ENCODE data around the gene SMIM30.
A peak's percentile ranks its signal among the peaks of the same experiment; 100 is the strongest.
"Not testable (repeated sequence)": the region's sequence is repeated elsewhere in the genome, so short reads cannot be mapped to it uniquely, and the experiment has no call there.

SMIM30 gene, protein sequence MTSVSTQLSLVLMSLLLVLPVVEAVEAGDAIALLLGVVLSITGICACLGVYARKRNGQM

DNA sequence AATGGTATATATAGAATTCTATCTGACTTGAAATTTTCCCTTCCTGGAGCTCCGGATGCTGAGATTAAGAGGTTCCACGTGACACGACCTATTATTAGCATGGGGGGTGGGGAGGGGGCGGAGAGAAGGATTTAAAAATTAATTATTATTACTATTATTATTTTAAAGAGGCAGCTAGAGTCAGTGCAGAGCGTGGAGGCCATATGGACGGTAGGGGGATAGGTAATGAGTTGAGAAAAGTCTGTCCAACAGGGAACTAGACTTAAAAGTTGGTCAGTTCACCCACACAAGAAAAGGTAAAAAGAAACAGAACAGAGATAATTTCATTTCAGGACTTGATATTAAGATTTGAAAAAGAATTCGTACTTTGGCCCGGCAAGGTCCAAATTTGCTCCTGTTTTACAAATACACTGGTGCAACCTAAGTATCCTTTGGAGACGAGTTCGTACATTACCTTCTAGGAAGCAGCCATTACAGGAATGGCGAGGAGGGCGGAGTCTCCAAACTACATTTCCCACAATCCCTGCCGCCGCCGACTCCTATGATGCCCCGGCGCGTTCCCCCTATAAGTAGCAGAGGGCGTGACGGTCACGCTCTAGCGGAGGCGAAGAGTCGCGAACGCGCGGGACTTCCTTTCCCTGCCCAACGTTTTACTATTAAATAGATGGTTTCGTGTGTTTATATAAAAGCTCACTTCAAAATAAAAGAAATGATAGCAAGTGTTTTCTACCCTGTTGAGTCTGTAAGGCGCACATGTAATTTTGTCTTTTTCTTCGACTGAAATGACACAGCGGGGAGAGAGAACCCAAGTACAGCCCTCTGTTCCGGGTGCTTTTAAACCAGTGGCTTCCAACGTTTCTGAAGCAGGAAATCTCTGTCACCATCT lies at the start of gene SMIM30:
Gene SMIM30 (minus strand): TSS at position 481 of the 886 bp plus-strand sequence. CDS start 976 bp downstream, outside the sequence.
- DNase-seq (ENCODE audit: low read depth in 2 of 2): peak; percentile 69 to 81

DNA sequence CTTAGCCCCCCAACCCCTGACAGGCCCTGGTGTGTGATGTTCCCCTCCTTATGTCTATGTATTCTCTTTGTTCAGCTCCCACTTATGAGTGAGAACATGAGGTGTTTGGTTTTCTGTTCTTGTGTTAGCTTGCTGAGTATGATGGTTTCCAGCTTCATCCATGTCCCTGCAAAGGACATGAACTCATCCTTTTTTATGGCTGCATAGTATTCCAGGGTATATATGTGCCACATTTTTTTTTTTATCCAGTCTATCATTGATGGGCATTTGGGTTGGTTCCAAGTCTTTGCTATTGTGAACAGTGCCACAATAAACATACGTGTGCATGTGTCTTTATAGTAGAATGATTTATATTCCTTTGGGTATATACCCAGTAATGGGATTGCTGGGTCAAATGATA lies 47.8 kb upstream of the SMIM30 start:
- not testable (repeated sequence) for DNase-seq (ENCODE audit: low read depth in 2 of 2)

DNA sequence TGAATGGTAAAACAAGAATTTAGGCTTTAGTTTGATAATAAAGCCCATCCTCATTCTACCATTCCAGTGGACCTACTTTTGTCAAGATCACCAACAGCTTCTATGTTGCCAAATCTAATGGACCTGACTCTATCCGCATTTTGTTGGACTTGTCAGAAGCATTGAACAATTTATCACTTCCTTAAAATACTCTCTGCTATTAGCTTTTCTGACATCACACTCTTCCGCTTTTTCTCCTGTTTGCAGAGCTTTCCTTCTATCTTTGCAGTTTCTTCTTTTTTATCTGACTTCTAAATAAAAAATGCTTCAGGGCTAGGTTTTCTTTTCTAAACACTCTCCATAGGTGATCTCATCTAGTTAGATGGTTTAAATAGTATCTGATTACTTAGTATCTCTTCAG lies 42.7 kb upstream of the SMIM30 start:
- DNase-seq (ENCODE audit: low read depth in 2 of 2): no peak

- DNase-seq (ENCODE audit: low read depth in 2 of 2): no peak
These were observed 41.5 kb upstream of the SMIM30 start for GRCh38 chr7:113159746-113160339.

- DNase-seq (ENCODE audit: low read depth in 2 of 2): no peak
These were observed 40.4 kb upstream of the SMIM30 start for GRCh38 chr7:113158756-113159155.

GRCh38 chr7:113154117-113154516 lies 35.8 kb upstream of the SMIM30 start:
- no peak for DNase-seq (ENCODE audit: low read depth in 2 of 2)

GRCh38 chr7:113144817-113145216 lies 26.5 kb upstream of the SMIM30 start:
- DNase-seq (ENCODE audit: low read depth in 2 of 2): no peak

GRCh38 chr7:113143486-113144257 lies 25.3 kb upstream of the SMIM30 start:
- DNase-seq (ENCODE audit: low read depth in 2 of 2): no peak

DNA sequence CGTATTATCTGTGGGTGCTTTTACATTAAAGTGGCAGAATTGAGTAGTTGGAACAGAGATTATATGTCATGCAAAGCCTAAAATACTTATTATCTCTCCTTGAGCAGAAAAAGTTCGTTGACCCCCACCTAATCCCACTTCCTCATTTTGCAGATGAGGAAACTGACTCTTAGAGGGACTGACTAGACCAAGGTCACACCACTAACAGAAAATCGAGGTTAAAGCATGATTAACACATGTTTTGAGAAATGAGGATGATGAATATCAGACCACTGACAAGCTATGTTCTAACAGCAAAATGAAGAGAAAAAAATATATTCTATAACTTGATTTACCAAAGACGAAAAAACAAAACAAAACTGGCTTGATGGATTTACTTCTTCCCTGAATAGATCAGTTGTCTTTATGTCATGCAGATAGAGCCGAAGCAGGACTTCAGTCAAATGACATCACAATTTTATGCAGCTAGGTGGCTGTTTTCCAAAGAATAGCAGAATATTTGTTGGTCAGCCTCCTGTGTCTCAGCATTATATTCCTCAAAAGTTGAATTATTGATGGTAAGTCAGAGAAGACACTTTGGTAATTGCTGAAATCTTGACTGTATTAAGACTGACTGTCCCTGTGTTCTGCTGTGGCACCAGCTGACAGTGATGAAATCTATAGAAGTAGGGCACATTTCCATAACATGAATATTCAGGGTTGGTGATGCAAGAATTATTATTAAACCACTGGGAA lies 24.2 kb upstream of the SMIM30 start:
- DNase-seq (ENCODE audit: low read depth in 2 of 2): no peak

DNA sequence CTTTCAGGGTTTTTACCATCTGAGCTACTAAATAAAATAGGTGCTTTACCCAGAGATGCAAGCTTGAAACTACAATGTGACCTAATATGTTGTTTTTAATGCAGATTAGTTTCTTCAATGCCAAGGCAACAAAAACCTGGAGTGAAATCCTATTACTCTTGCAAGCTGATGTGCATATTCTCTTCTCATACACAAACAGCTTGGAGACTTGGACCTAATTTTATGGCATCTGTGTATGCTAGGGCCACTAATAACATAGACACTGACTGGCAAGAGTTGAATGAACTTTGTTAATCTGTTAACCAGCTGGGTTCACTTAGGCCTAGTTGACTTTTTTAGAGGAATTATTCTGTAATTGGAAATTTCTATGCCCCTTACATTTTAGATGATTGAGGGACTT lies 23.4 kb upstream of the SMIM30 start:
- DNase-seq (ENCODE audit: low read depth in 2 of 2): no peak

- DNase-seq (ENCODE audit: low read depth in 2 of 2): no peak
These were observed 22.6 kb upstream of the SMIM30 start for GRCh38 chr7:113140956-113141355.

- DNase-seq (ENCODE audit: low read depth in 2 of 2): no peak
These were observed 18.9 kb upstream of the SMIM30 start for GRCh38 chr7:113137241-113137640.

GRCh38 chr7:113134025-113134424 lies 15.7 kb upstream of the SMIM30 start:
- no peak for DNase-seq (ENCODE audit: low read depth in 2 of 2)

- no peak for DNase-seq (ENCODE audit: low read depth in 2 of 2)
These were observed 13.0 kb upstream of the SMIM30 start for GRCh38 chr7:113131367-113131766.

GRCh38 chr7:113128031-113128430 lies 9.7 kb upstream of the SMIM30 start:
- DNase-seq (ENCODE audit: low read depth in 2 of 2): no peak

DNA sequence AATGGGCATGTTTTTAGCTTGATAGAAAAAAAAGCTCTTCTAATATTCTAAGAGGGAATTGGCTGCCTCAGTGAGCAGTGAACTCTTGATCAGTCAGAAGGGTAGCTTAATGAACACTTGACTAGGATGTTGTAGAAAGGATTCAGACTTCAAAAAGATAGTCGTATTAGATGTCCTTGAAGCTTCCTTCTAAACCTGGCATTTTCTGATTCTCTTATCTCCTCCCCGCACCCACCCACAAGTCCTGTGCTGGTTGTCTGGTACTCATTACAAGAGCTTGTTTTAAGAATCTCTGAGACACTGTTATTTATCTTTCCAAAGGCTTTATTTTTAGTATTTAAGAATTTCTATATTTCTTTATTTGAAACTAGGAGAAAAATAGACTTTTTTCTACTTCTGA lies 7.4 kb upstream of the SMIM30 start:
- no peak for DNase-seq (ENCODE audit: low read depth in 2 of 2)

GRCh38 chr7:113122744-113123143 lies 4.4 kb upstream of the SMIM30 start:
- no peak for DNase-seq (ENCODE audit: low read depth in 2 of 2)

GRCh38 chr7:113120647-113121046 lies 2.3 kb upstream of the SMIM30 start:
- DNase-seq (ENCODE audit: low read depth in 2 of 2): no peak

DNA sequence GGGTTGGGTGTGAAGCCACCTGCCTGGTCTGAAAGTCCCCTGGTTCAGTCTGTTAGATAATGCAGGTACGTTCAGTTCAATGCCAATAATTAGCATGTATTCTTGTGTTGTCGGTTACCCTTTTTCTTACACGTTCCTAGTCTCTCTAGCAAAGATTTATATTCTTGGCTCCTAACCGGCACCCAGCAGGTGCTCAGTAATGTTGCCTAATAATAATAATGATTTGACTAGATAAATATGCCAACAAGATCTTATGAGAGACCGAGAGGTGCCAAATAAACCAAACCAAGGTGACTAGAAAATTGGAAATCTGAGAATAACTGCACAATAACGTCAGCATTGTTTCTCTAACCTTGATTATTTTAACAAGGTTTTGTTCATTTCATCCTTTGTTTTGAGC lies 1.1 kb upstream of the SMIM30 start:
- no peak for DNase-seq (ENCODE audit: low read depth in 2 of 2)

- not testable (repeated sequence) for DNase-seq (ENCODE audit: low read depth in 2 of 2)
These were observed 980 bp downstream of the SMIM30 start for GRCh38 chr7:113117374-113117774.

DNA sequence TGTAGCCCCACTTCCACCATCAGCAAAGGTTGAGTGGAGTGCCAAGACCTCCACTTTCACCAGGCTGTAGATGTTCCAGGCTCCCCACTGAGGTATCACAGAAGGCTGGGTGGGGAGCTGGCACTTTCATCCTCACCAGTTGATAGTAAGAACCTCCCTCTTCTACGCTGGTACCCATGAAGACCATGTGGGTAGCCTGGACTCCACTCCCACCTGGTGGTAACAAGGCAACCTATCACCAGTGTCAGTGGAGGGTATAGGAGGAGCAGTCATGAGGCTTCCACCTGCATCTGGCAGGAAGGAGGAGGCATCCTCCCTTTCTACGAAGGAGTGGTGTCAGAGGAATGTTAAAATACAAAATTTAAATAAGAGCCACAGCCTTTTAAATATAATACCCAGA lies 4.4 kb downstream of the SMIM30 start:
- DNase-seq (ENCODE audit: low read depth in 2 of 2): no peak

GRCh38 chr7:113109718-113110117 lies 8.6 kb downstream of the SMIM30 start:
- no peak for DNase-seq (ENCODE audit: low read depth in 2 of 2)

All from stimulated activated CD8-positive, alpha-beta memory T cell treated with anti-CD3 and anti-CD28 coated beads, Interleukin-15, amount 100 ng/mL, for 4 hours (primary cell).